ENCODE measurements around the gene GRIA1.
"Not testable (repeated sequence)": the region's sequence is repeated elsewhere in the genome, so short reads cannot be mapped to it uniquely, and the experiment has no call there.

The GRIA1 gene

GRCh38 chr5:153829510-153830065 is 339.1 kb downstream of the GRIA1 start:
- ATAC-seq (ENCODE audit: low read depth) = no peak
- no peaks in the 10 kb centered on the region for H3K4me1 ChIP-seq (ENCODE audit: insufficient read depth, poor library complexity, severe bottlenecking)

GRCh38 chr5:153831973-153832372 is 341.5 kb downstream of the GRIA1 start:
- H3K4me1 ChIP-seq (ENCODE audit: insufficient read depth, poor library complexity, severe bottlenecking) = no peaks in the 10 kb centered on the region
- TF ChIP-seq, protein P1, sequence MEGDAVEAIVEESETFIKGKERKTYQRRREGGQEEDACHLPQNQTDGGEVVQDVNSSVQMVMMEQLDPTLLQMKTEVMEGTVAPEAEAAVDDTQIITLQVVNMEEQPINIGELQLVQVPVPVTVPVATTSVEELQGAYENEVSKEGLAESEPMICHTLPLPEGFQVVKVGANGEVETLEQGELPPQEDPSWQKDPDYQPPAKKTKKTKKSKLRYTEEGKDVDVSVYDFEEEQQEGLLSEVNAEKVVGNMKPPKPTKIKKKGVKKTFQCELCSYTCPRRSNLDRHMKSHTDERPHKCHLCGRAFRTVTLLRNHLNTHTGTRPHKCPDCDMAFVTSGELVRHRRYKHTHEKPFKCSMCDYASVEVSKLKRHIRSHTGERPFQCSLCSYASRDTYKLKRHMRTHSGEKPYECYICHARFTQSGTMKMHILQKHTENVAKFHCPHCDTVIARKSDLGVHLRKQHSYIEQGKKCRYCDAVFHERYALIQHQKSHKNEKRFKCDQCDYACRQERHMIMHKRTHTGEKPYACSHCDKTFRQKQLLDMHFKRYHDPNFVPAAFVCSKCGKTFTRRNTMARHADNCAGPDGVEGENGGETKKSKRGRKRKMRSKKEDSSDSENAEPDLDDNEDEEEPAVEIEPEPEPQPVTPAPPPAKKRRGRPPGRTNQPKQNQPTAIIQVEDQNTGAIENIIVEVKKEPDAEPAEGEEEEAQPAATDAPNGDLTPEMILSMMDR (IDR thresholded peaks at IDR 0.05; ENCODE audit: poor library complexity, severe bottlenecking) = no peak
- H3K9me3 ChIP-seq (ENCODE audit: severe bottlenecking) = no peaks in the 10 kb centered on the region
- DNase-seq (ENCODE audit: low spot score) = no peak
- H3K27ac ChIP-seq (ENCODE audit: poor library complexity, severe bottlenecking) = no peak overlapping the region
- ATAC-seq (ENCODE audit: low read depth) = peak; percentile 73; the same call in 2 of the 3 replicates
- no peaks in the 10 kb centered on the region for H3K27me3 ChIP-seq (ENCODE audit: insufficient read depth, poor library complexity, severe bottlenecking)
- no peak overlapping the region for H3K4me3 ChIP-seq (ENCODE audit: severe bottlenecking)
- no peaks in the 10 kb centered on the region for H3K36me3 ChIP-seq (ENCODE audit: low read depth)

More at GRCh38 chr5:153829510-153830065, 339.1 kb downstream of the GRIA1 start:
- Histone ChIP-seq H3K4me3 (ENCODE audit: severe bottlenecking) (no peak overlapping the region), H3K36me3 (ENCODE audit: low read depth) (no peaks in the 10 kb centered on the region), H3K27ac (ENCODE audit: poor library complexity, severe bottlenecking) (no peak overlapping the region), H3K27me3 (ENCODE audit: insufficient read depth, poor library complexity, severe bottlenecking) (no peaks in the 10 kb centered on the region), H3K9me3 (ENCODE audit: severe bottlenecking) (no peaks in the 10 kb centered on the region)
- TF ChIP-seq, protein P1 (IDR thresholded peaks at IDR 0.05; ENCODE audit: poor library complexity, severe bottlenecking) = no peak
- no peak for DNase-seq (ENCODE audit: low spot score)

DNA sequence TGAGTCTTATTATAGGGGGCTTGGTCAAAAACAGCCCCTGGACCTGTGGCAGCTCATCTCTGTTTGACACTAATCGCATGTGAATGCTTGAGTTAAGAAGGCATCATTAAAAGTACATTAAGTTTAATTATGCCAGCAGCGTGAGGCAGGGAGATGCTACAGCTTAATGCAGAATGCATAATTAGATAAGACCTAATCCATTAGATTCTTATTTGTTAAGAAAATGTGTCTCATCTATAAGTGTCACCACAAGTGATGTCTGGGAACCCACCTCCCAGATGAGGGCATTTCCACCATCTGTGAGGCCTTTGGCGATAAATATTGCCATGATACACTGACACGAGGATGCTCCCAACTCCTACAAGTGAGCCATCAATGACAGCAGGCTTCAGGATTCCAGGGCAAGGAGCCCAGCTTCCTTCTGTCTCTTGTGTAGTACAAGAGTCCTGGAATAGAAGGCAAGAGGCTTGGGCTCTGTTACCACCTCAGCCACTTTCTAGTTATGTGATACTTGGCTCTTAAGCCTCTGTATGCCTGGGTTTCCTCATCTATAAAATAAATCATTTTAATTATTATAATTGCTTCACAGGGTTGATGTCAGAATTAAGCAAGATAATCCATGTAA is 345.5 kb downstream of the GRIA1 start:
- TF ChIP-seq, protein P1 (IDR thresholded peaks at IDR 0.05; ENCODE audit: poor library complexity, severe bottlenecking) = no peak
- no peaks in the 10 kb centered on the region for H3K27me3 ChIP-seq (ENCODE audit: insufficient read depth, poor library complexity, severe bottlenecking)
- no peak overlapping the region for H3K4me3 ChIP-seq (ENCODE audit: severe bottlenecking)
- H3K27ac ChIP-seq (ENCODE audit: poor library complexity, severe bottlenecking) = no peak overlapping the region
- ATAC-seq (ENCODE audit: low read depth) = no peak
- no peaks in the 10 kb centered on the region for H3K36me3 ChIP-seq (ENCODE audit: low read depth)
- no peaks in the 10 kb centered on the region for H3K9me3 ChIP-seq (ENCODE audit: severe bottlenecking)
- no peak for DNase-seq (ENCODE audit: low spot score)
- no peaks in the 10 kb centered on the region for H3K4me1 ChIP-seq (ENCODE audit: insufficient read depth, poor library complexity, severe bottlenecking)

DNA sequence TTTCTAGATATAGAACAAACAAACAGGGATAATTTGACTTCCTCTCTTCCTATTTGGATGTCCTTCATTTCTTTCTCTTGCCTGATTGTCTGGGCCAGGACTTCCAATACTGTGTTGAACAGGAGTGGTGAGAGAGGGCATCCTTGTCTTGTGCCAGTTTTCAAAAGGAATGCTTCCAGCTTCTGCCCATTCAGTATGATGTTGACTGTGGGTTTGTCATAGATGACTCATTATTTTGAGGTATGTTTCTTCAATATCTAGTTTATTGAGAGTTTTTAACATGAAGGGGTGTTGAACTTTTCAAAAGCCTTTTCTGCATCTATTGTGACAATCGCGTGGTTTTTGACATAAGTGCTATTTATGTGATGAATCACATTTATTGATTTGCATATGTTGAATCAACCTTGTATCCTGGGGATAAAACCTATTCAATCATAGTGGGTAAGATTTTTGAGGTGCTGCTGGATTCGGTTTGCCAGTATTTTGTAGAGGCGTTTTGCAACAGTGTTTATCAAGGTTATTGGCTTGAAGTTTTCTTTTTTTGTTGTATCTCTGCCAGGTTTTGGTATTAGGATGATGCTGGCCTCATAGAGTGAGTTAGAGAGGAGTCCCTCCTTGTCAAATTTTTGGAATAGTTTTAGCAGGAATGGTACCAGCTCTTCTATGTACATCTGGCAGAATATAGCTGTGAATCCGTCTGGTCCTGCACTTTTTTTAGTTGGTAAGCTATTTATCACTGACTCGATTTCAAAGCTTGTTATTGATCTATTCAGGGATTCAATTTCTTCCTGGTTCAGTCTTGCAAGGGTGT is 359.0 kb downstream of the GRIA1 start:
- H3K36me3 ChIP-seq (ENCODE audit: low read depth); H3K27me3 ChIP-seq (ENCODE audit: insufficient read depth, poor library complexity, severe bottlenecking); DNase-seq (ENCODE audit: low spot score); H3K9me3 ChIP-seq (ENCODE audit: severe bottlenecking); H3K4me3 ChIP-seq (ENCODE audit: severe bottlenecking): not testable (repeated sequence)
- peak; percentile 77 for ATAC-seq (ENCODE audit: low read depth)
- peak overlapping the region; percentile 32 for H3K27ac ChIP-seq (ENCODE audit: poor library complexity, severe bottlenecking)
- H3K4me1 ChIP-seq (ENCODE audit: insufficient read depth, poor library complexity, severe bottlenecking) = peaks cover 10% of the 10 kb centered on the region

- DNase-seq (ENCODE audit: low spot score) (no peak), ATAC-seq (ENCODE audit: low read depth) (peak; percentile 23; the same call in 1 of the 3 replicates)
- Histone ChIP-seq H3K27ac (ENCODE audit: poor library complexity, severe bottlenecking) (no peak overlapping the region), H3K27me3 (ENCODE audit: insufficient read depth, poor library complexity, severe bottlenecking) (no peaks in the 10 kb centered on the region), H3K36me3 (ENCODE audit: low read depth) (no peaks in the 10 kb centered on the region), H3K4me1 (ENCODE audit: insufficient read depth, poor library complexity, severe bottlenecking) (no peaks in the 10 kb centered on the region), H3K4me3 (ENCODE audit: severe bottlenecking) (no peak overlapping the region), H3K9me3 (ENCODE audit: severe bottlenecking) (no peaks in the 10 kb centered on the region)
- TF ChIP-seq, protein P1 (IDR thresholded peaks at IDR 0.05; ENCODE audit: poor library complexity, severe bottlenecking) = no peak
These were observed 369.9 kb downstream of the GRIA1 start for GRCh38 chr5:153860195-153860886.

DNA sequence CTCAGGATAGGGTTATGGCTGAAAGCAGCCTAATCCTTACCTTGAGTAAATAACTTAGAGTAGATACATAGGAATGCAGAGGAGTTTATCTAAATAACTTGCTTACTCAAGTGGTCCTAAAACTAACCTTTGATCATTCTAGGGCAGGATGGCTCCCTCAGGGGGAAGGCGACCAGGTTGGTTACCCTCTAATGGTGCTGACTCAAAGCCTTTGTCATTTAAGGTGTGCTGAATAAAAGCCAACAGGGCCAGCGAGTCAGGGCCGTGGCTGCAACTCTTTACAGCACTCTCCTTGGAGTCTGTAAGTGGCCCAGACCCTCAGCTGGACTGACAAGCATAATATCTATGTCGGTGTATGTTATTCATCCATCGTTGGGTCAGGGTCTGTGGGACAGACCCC is 372.4 kb downstream of the GRIA1 start:
- DNase-seq (ENCODE audit: low spot score); H3K27me3 ChIP-seq (ENCODE audit: insufficient read depth, poor library complexity, severe bottlenecking); H3K9me3 ChIP-seq (ENCODE audit: severe bottlenecking); H3K4me1 ChIP-seq (ENCODE audit: insufficient read depth, poor library complexity, severe bottlenecking); H3K27ac ChIP-seq (ENCODE audit: poor library complexity, severe bottlenecking); H3K4me3 ChIP-seq (ENCODE audit: severe bottlenecking); H3K36me3 ChIP-seq (ENCODE audit: low read depth); ATAC-seq (ENCODE audit: low read depth): not testable (repeated sequence)
